GM12873 (cell line): ENCODE results near the gene ATG16L2.

ENCODE experiments used
- TF ChIP-seq, protein P1 (sequence below): IDR thresholded peaks from 2 replicates; pipeline ENCODE4 v1.5.1; 2012; ENCODE audit warnings: low read depth, mild to moderate bottlenecking, moderate library complexity, low read length, control low read depth; ENCODE audit not compliant: insufficient read depth; ENCODE audit errors: missing control alignments

Gene ATG16L2

DNA sequence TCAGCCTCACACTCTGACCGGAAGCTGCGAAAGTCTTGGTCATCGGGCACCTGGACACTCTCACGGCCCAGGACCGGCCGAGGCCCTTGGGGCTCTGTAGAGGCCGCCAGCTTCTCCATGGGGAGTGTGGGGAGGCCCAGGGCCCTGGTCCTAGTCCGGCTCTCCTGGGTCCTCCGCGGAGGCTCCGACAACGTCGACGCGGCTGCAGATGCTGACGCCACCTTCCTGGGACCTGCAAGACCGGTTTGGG is 33.2 kb upstream of the ATG16L2 start:
- TF ChIP-seq, protein P1, sequence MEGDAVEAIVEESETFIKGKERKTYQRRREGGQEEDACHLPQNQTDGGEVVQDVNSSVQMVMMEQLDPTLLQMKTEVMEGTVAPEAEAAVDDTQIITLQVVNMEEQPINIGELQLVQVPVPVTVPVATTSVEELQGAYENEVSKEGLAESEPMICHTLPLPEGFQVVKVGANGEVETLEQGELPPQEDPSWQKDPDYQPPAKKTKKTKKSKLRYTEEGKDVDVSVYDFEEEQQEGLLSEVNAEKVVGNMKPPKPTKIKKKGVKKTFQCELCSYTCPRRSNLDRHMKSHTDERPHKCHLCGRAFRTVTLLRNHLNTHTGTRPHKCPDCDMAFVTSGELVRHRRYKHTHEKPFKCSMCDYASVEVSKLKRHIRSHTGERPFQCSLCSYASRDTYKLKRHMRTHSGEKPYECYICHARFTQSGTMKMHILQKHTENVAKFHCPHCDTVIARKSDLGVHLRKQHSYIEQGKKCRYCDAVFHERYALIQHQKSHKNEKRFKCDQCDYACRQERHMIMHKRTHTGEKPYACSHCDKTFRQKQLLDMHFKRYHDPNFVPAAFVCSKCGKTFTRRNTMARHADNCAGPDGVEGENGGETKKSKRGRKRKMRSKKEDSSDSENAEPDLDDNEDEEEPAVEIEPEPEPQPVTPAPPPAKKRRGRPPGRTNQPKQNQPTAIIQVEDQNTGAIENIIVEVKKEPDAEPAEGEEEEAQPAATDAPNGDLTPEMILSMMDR: no peak

DNA sequence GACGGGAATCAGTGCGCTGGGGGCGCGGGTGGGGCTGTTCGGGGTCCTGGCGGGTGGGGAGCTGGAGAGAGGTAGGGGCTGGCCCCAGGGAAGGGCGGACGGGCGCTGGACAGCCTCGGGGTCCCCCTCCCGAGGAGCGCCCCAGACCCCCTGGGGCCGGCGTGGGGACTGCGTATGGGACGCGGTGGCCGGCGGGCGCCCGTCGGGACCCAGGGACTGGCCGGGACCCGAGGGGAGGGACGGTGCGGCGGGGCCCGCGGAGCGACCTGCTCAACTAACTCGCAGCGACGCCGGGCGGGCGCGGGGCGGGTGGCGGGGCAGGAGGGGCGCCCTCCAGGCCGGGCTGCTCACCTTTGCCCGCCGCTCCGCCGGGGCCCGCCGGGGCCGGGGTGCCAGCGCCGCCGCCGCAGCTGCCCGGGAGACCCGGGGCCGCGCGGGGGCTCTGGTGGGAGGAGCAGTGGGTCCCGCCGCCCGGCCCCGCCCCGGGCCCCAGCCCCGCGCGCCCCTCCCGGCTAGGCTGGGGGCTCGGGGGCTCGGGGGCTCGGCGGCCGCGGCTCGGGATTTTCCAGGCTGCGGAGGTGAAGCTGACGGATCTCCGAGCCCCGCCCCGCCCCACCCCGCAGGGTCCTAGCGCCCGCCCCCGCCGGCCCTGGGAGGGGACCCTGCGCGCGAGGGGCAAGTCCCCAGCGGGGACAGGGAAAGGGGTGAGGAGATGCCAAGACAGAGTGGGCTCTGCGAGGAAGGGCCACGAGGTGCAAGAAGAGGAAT is 32.7 kb upstream of the ATG16L2 start:
- TF ChIP-seq, protein P1: no peak

- TF ChIP-seq, protein P1: no peak
Observed at GRCh38 chr11:72782081-72782920, 31.9 kb upstream of the ATG16L2 start.

DNA sequence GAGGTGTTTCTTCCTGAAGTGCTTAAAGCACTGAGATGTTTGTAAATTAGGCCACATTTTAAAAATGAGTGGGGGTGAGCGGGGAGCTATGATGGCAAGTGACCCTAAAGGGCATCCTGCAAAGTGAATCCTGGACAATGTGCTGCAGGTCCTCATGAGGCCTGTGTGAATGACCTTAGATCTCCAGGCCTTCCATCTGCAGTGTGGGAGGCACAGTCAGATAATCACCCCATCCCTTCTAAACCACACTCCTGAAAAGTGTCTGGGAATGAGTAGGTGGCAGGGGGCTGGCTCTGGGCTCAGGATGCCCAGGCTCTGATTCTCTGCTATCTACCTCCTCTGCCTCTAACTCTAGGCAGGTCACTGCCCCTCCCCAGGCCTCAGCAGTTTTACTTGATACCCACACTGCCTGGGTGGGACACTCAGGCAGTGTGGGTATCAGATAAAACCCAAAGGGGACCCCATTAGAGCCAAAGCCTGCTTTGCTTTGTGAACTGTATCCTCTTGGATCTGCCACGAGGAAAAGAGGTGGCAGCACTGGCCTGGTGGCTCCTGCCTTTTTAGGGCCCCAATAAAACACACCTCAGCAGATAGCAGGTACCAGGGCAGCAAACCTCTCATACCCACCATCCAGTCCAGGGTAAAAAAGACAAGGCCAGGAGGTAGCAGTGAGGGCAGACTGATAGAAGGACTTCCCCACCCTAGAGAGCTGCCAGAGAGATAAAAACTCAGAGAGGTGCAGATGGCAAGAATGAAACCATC is 30.9 kb upstream of the ATG16L2 start:
- TF ChIP-seq, protein P1: no peak

GRCh38 chr11:72784662-72785061 is 29.5 kb upstream of the ATG16L2 start:
- TF ChIP-seq, protein P1: no peak

- TF ChIP-seq, protein P1: no peak
Observed at GRCh38 chr11:72786305-72787215, 27.7 kb upstream of the ATG16L2 start.
